H1 (cell line): ENCODE measurements around the gene MYLK. TPM values are rescaled to one million over a fixed set of nuclear protein-coding genes. Genes with fewer than 3 reads are reported as not detected.
A peak's percentile ranks its signal among the peaks of the same experiment; 100 is the strongest.

ENCODE experiments used
- CTCF ChIA-PET: fragments of 300-600 bp; sonication (Branson Sonifier 250); formaldehyde crosslinking; loops from one replicate; lab custom pipeline; 2021; ENCODE audit not compliant: partially characterized antibody; lab: Charles Lee
- POLR2A ChIA-PET: fragments of 300-600 bp; sonication (Branson Sonifier 250); formaldehyde crosslinking; loops from one replicate; lab custom pipeline; 2021; ENCODE audit warnings: inconsistent platforms; ENCODE audit not compliant: partially characterized antibody; lab: Charles Lee
- DNase-seq, 2 experiments: peaks; one replicate each; pipeline versions ENCODE4 v3.0.0 to v3.0.0-alpha.2; 2010 to 2022; ENCODE audit warnings: low spot score in 2 of 2, low read depth in 1 of 2, mixed read lengths in 1 of 2
- FAIRE-seq: peaks from 2 replicates; lab custom pipeline; 2011; peaks lifted over from hg19 to GRCh38; lab: Jason Lieb, UNC
- H2AFZ ChIP-seq: 2 replicates; pipeline ENCODE4 v1.8.1; 2012; ENCODE audit warnings: low read length, inconsistent platforms
- H2AK5ac ChIP-seq: 2 replicates; pipeline ENCODE4 v1.6.1; 2013; ENCODE audit warnings: low read depth, low read length
- H2BK120ac ChIP-seq: replicated peaks from 2 replicates; pipeline ENCODE3; 2013; ENCODE audit warnings: low read depth, low read length, inconsistent platforms
- H2BK12ac ChIP-seq: 2 replicates; pipeline ENCODE4 v1.6.1; 2013; ENCODE audit warnings: low read depth, low read length
- H2BK15ac ChIP-seq: 2 replicates; pipeline ENCODE4 v1.6.1; 2013; ENCODE audit warnings: low read length
- H2BK20ac ChIP-seq: 2 replicates; pipeline ENCODE4 v1.6.1; 2013; ENCODE audit warnings: low read length
- H2BK5ac ChIP-seq: 2 replicates; pipeline ENCODE4 v1.6.1; 2013; ENCODE audit warnings: low read depth, low read length
- H3K14ac ChIP-seq: 2 replicates; pipeline ENCODE4 v1.6.1; 2013; ENCODE audit warnings: inconsistent platforms; ENCODE audit not compliant: insufficient read length
- H3K18ac ChIP-seq: 2 replicates; pipeline ENCODE4 v1.6.1; 2013; ENCODE audit warnings: low read length; ENCODE audit errors: extremely low read depth
- H3K23ac ChIP-seq: 2 replicates; pipeline ENCODE4 v1.6.1; 2013; ENCODE audit warnings: inconsistent platforms; ENCODE audit not compliant: insufficient read length
- H3K23me2 ChIP-seq: 2 replicates; pipeline ENCODE4 v1.6.1; 2013; ENCODE audit warnings: low read depth, low read length
- H3K27ac ChIP-seq: 2 replicates; pipeline ENCODE4 v1.6.1; 2011; ENCODE audit warnings: low read depth, low read length, inconsistent platforms
- H3K27me3 ChIP-seq, 4 experiments: replicated peaks in 1 of 4; 1 replicate in 1 of 4; 2 replicates in 3 of 4; pipeline versions ENCODE4 v1.6.1 to v1.8.1; 2011 to 2013; ENCODE audit warnings: low read length in 3 of 4, mild to moderate bottlenecking in 3 of 4, inconsistent platforms in 2 of 4, mixed read lengths in 2 of 4, moderate library complexity in 1 of 4; ENCODE audit not compliant: control insufficient read depth in 3 of 4, insufficient read depth in 3 of 4; ENCODE audit errors: extremely low read depth in 1 of 4
- H3K36me3 ChIP-seq, 4 experiments: 2 replicates each; pipeline versions ENCODE4 v1.6.1 to v1.8.1; 2011 to 2013; ENCODE audit warnings: mild to moderate bottlenecking in 4 of 4, low read length in 3 of 4, moderate library complexity in 2 of 4, control low read depth in 1 of 4, inconsistent platforms in 1 of 4; ENCODE audit not compliant: insufficient read depth in 4 of 4, control insufficient read depth in 2 of 4
- H3K4ac ChIP-seq: replicated peaks from 2 replicates; pipeline ENCODE3; 2013; ENCODE audit warnings: low read length, low read depth, mixed read lengths, inconsistent platforms; ENCODE audit not compliant: insufficient read length
- H3K4me1 ChIP-seq, 4 experiments: replicated peaks in 1 of 4; 1 replicate in 1 of 4; 2 replicates in 3 of 4; pipeline versions ENCODE4 v1.6.1 to v1.8.1; 2011 to 2013; ENCODE audit warnings: low read length in 3 of 4, inconsistent platforms in 2 of 4, mixed read lengths in 1 of 4; ENCODE audit not compliant: insufficient read depth in 4 of 4, control insufficient read depth in 3 of 4
- H3K4me2 ChIP-seq, 2 experiments: 2 replicates each; pipeline versions ENCODE4 v1.6.1 to v1.8.1; 2011 to 2013; ENCODE audit warnings: low read depth in 2 of 2, low read length in 2 of 2, control low read depth in 1 of 2, inconsistent platforms in 1 of 2, mild to moderate bottlenecking in 1 of 2; ENCODE audit not compliant: insufficient read depth in 1 of 2
- H3K4me3 ChIP-seq, 4 experiments: fragments of 200-600, 300-600 bp in 1 of 4; sonication (generic), shearing (Covaris generic), sonication (Bioruptor Twin) in 1 of 4; 2 replicates each; pipeline versions ENCODE4 v1.5.1 to v1.8.1; 2011 to 2016; ENCODE audit warnings: low read length in 4 of 4, low read depth in 3 of 4, control low read depth in 2 of 4, inconsistent platforms in 2 of 4, mild to moderate bottlenecking in 2 of 4, mixed read lengths in 1 of 4, moderate library complexity in 1 of 4; ENCODE audit not compliant: insufficient read depth in 2 of 4; ENCODE audit errors: extremely low read depth in 1 of 4
- H3K56ac ChIP-seq: replicated peaks from 2 replicates; pipeline ENCODE3; 2013; ENCODE audit warnings: low read depth, mild to moderate bottlenecking, mixed read lengths, low read length, inconsistent platforms; ENCODE audit not compliant: insufficient read length
- H3K79me1 ChIP-seq: 2 replicates; pipeline ENCODE4 v1.6.1; 2013; ENCODE audit warnings: low read depth, low read length, control low read depth
- H3K79me2 ChIP-seq, 2 experiments: 2 replicates each; pipeline versions ENCODE4 v1.6.1 to v1.8.1; 2012 to 2013; ENCODE audit warnings: low read length in 2 of 2, mild to moderate bottlenecking in 2 of 2, inconsistent platforms in 1 of 2; ENCODE audit not compliant: insufficient read depth in 2 of 2, control insufficient read depth in 1 of 2
- H3K9ac ChIP-seq, 4 experiments: replicated peaks in 1 of 4; 1 replicate in 1 of 4; 2 replicates in 3 of 4; pipeline versions ENCODE4 v1.6.1 to v1.8.1; 2011 to 2013; ENCODE audit warnings: low read depth in 3 of 4, low read length in 3 of 4, control low read depth in 2 of 4, mild to moderate bottlenecking in 2 of 4, moderate library complexity in 2 of 4, inconsistent platforms in 1 of 4; ENCODE audit errors: extremely low read depth in 1 of 4
- H3K9me3 ChIP-seq, 2 experiments: 2 replicates each; pipeline versions ENCODE4 v1.6.1 to v1.8.1; 2012 to 2013; ENCODE audit warnings: mild to moderate bottlenecking in 2 of 2, moderate library complexity in 2 of 2, control low read depth in 1 of 2, inconsistent platforms in 1 of 2, low read depth in 1 of 2, low read length in 1 of 2, mixed read lengths in 1 of 2; ENCODE audit not compliant: insufficient read depth in 2 of 2
- H4K20me1 ChIP-seq, 2 experiments: replicated peaks in 1 of 2; 2 replicates each; pipeline versions ENCODE3 to v1.8.1; 2011 to 2013; ENCODE audit warnings: inconsistent platforms in 2 of 2, low read length in 2 of 2, mild to moderate bottlenecking in 1 of 2; ENCODE audit not compliant: insufficient read depth in 2 of 2, control insufficient read depth in 1 of 2
- H4K5ac ChIP-seq: 2 replicates; pipeline ENCODE4 v1.6.1; 2013; ENCODE audit warnings: low read length, low read depth, mixed read lengths, inconsistent platforms; ENCODE audit not compliant: insufficient read length
- H4K8ac ChIP-seq: 2 replicates; pipeline ENCODE4 v1.8.0; 2013; ENCODE audit warnings: mild to moderate bottlenecking, moderate library complexity, low read length, inconsistent platforms; ENCODE audit not compliant: insufficient read depth; ENCODE audit errors: extremely low read depth
- H4K91ac ChIP-seq: replicated peaks from 2 replicates; pipeline ENCODE3; 2013; ENCODE audit warnings: low read length, mixed read lengths, inconsistent platforms; ENCODE audit not compliant: insufficient read length
- BACH1 ChIP-seq: IDR thresholded peaks from 2 replicates; pipeline ENCODE4 v1.6.1; 2012; ENCODE audit warnings: low read length, improper control_type of control experiment
- CHD2 ChIP-seq: IDR thresholded peaks from 2 replicates; pipeline ENCODE4 v1.6.1; 2012; ENCODE audit warnings: low read length, improper control_type of control experiment
- EZH2 ChIP-seq: fragments of 200-600 bp; sonication (generic); IDR thresholded peaks from 2 replicates; pipeline ENCODE4 v1.7.1; 2012; ENCODE audit warnings: low read depth, mild to moderate bottlenecking, moderate library complexity, low read length, inconsistent platforms; ENCODE audit not compliant: severe bottlenecking
- HDAC6 ChIP-seq: IDR thresholded peaks from one replicate; pipeline ENCODE4 v1.7.1; 2012; ENCODE audit warnings: low read depth, mild to moderate bottlenecking, inconsistent platforms, low read length, moderate library complexity
- RXRA ChIP-seq: IDR thresholded peaks from 2 replicates; pipeline ENCODE4 v1.6.1; 2011; ENCODE audit warnings: low read depth, mild to moderate bottlenecking, low read length, moderate library complexity; ENCODE audit not compliant: insufficient read depth
- SIN3A ChIP-seq, 2 experiments: IDR thresholded peaks in 1 of 2; conservative IDR thresholded peaks in 1 of 2; 2 replicates each; pipeline ENCODE4 v1.6.1; 2011 to 2012; ENCODE audit warnings: low read length in 2 of 2, improper control_type of control experiment in 1 of 2, low read depth in 1 of 2, mild to moderate bottlenecking in 1 of 2
- SIX5 ChIP-seq: IDR thresholded peaks from 2 replicates; pipeline ENCODE4 v1.6.1; 2011; ENCODE audit warnings: mild to moderate bottlenecking, low read depth, low read length
- WGBS, 2 experiments: shearing (Covaris generic) in 1 of 2; methylation state at CpG; one replicate each; pipeline versions ENCODE4 v1.1.6 to v1.1.7; 2013 to 2015; ENCODE audit warnings: low lambda C conversion rate in 2 of 2, mixed read lengths in 2 of 2, inconsistent platforms in 1 of 2, low coverage in 1 of 2, missing lambda C conversion rate in 1 of 2; ENCODE audit not compliant: insufficient replicate concordance in 2 of 2, insufficient coverage in 1 of 2, insufficient read length in 1 of 2; ENCODE audit errors: extremely low coverage in 1 of 2, missing lambda C conversion rate in 1 of 2; 5-methylcytosine and 5-hydroxymethylcytosine counted together
- polyA plus RNA-seq, 7 experiments: library from polyadenylated mRNA; depleted of rRNA in 3 of 7; stranded (reverse) in 5 of 7; unstranded in 2 of 7; fragments of >200 nt in 5 of 7; fragments of 200-250 nt in 2 of 7; gene quantifications; 1 replicate in 5 of 7; 2 replicates in 1 of 7; 4 replicates in 1 of 7; pipeline versions ENCODE4 v1.2.1 to v1.2.3, GENCODE V29; 2011 to 2013; ENCODE audit warnings: missing spikeins in 2 of 7, mixed read lengths in 2 of 7
- total RNA-seq: library from RNA; stranded (reverse); fragmentation: NEBNext Ultra II Directional; extraction: Animal tissue kit (Norgen Biotek cat#: 25700); gene quantifications from 2 replicates; pipeline ENCODE4 v1.2.1, GENCODE V29; 2021
- TF ChIP-seq, protein P1 (sequence below): IDR thresholded peaks from 2 replicates; pipeline ENCODE4 v1.6.1; 2012; ENCODE audit warnings: low read length, inconsistent platforms
- TF ChIP-seq, protein P2 (sequence below), 3 experiments: IDR thresholded peaks; 1 replicate in 2 of 3; 2 replicates in 1 of 3; pipeline versions ENCODE4 v1.5.1 to v1.6.1; 2011; ENCODE audit warnings: low read length in 3 of 3, mild to moderate bottlenecking in 3 of 3, inconsistent platforms in 2 of 3, low read depth in 1 of 3, moderate library complexity in 1 of 3; ENCODE audit not compliant: insufficient read depth in 1 of 3; ENCODE audit errors: control extremely low read depth in 1 of 3

Gene MYLK
- total and polyA plus RNA-seq, 2 of the 8 experiments (the other 6 are each of a cell fraction or from before 2014, with no cell fraction given) = 11.6 to 21.3 TPM

DNA sequence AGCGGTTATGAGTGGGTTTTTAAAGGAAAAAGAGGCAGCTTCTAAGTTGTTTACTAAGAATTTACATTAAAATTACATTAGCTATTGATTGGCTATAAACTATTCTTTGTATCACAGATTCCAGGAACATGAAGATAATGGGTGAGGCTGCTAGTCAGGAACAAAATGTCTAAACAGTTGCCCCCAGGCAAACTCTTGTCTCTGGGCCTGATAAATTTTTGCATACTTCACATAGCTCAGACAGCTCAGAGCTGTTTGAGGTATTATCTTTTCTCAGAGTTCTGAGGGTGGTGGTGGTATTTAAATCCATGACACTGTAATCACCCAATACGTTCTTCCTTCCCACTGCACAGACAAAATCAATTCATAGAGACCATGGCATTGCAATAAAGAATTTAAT, 297.2 kb downstream of the MYLK start:
- Histone ChIP-seq H3K4ac (no peak overlapping the region), H3K23me2 (peaks cover 15% of the 10 kb centered on the region), H2BK120ac (no peak overlapping the region), H3K23ac (no peak overlapping the region), H2BK5ac (no peak overlapping the region), H3K27me3 (no peaks in the 10 kb centered on the region), H3K18ac (no peak overlapping the region), H2BK12ac (no peak overlapping the region), H3K56ac (no peak overlapping the region), H3K4me1 (peaks cover 0 to 3% (median 0%) of the 10 kb centered on the region in 4 experiments; a peak in 3 of 7 replicates), H3K36me3 (peaks cover 0 to 12% (median 3%) of the 10 kb centered on the region in 4 experiments; a peak in 3 of 8 replicates), H3K14ac (no peak overlapping the region), H4K8ac (no peak overlapping the region), H2AK5ac (no peak overlapping the region), H2BK20ac (no peak overlapping the region), H4K91ac (no peak overlapping the region), H3K79me1 (no peaks in the 10 kb centered on the region), H3K9ac (no peak overlapping the region), H3K4me2 (no peak overlapping the region; a peak in 1 of 4 replicates), H3K9me3 (peaks cover 17 to 20% of the 10 kb centered on the region in 2 experiments), H3K4me3 (0 out of 8 replicates have a peak overlapping the region, but pooled peaks of 1 of the 4 experiments have one; percentile 82), H3K27ac (no peak overlapping the region), H3K79me2 (peaks cover 0 to 3% of the 10 kb centered on the region in 2 experiments; a peak in 2 of 4 replicates), H2BK15ac (no peak overlapping the region), H4K20me1 (no peaks in the 10 kb centered on the region), H2AFZ (no peak overlapping the region), H4K5ac (no peak overlapping the region)
- WGBS, 2 experiments = 84% methylated on average over 2 of the region's 2 CpGs; no CpG with 5 or more reads in 1 of the 2 experiments
- POLR2A ChIA-PET = interaction anchor here (0.7 kb wide), 1 partner anchor 45 kb away, joined by 3 read pairs; no protein-coding TSS in a partner anchor
- CTCF ChIA-PET = interaction anchor here (1.1 kb wide), 1 partner anchor 30 kb away, joined by 3 read pairs; no protein-coding TSS in a partner anchor
- TF ChIP-seq SIX5 = no peak
- TF ChIP-seq EZH2 = no peak
- no peak for TF ChIP-seq RXRA
- TF ChIP-seq CHD2 = no peak
- TF ChIP-seq BACH1 = no peak
- TF ChIP-seq, protein P1, sequence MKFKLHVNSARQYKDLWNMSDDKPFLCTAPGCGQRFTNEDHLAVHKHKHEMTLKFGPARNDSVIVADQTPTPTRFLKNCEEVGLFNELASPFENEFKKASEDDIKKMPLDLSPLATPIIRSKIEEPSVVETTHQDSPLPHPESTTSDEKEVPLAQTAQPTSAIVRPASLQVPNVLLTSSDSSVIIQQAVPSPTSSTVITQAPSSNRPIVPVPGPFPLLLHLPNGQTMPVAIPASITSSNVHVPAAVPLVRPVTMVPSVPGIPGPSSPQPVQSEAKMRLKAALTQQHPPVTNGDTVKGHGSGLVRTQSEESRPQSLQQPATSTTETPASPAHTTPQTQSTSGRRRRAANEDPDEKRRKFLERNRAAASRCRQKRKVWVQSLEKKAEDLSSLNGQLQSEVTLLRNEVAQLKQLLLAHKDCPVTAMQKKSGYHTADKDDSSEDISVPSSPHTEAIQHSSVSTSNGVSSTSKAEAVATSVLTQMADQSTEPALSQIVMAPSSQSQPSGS = no peak
- no peak for TF ChIP-seq HDAC6
- TF ChIP-seq, protein P2, sequence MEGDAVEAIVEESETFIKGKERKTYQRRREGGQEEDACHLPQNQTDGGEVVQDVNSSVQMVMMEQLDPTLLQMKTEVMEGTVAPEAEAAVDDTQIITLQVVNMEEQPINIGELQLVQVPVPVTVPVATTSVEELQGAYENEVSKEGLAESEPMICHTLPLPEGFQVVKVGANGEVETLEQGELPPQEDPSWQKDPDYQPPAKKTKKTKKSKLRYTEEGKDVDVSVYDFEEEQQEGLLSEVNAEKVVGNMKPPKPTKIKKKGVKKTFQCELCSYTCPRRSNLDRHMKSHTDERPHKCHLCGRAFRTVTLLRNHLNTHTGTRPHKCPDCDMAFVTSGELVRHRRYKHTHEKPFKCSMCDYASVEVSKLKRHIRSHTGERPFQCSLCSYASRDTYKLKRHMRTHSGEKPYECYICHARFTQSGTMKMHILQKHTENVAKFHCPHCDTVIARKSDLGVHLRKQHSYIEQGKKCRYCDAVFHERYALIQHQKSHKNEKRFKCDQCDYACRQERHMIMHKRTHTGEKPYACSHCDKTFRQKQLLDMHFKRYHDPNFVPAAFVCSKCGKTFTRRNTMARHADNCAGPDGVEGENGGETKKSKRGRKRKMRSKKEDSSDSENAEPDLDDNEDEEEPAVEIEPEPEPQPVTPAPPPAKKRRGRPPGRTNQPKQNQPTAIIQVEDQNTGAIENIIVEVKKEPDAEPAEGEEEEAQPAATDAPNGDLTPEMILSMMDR (IDR thresholded peaks at IDR 0.05; ENCODE audit: control extremely low read depth in 1 of 3, insufficient read depth in 1 of 3, low read depth in 1 of 3, low read length in 3 of 3) = no peak
- no peak for TF ChIP-seq SIN3A (conservative IDR thresholded peaks at IDR 0.05 in 1 of 2, IDR thresholded peaks at IDR 0.05 in 1 of 2; ENCODE audit: low read depth in 1 of 2, low read length in 2 of 2)
- DNase-seq = no peak
- FAIRE-seq = no peak
